Stimulated activated CD4-positive, alpha-beta T cell treated with anti-CD3 and anti-CD28 coated beads, Interleukin-15, amount 100 ng/mL, for 48 hours (primary cell): ENCODE data around the gene RELL1.

Experiments used
- DNase-seq, 2 donors: peaks; one replicate each; pipeline ENCODE4 v3.0.0-alpha.2; 2020; ENCODE audit warnings: low read depth in 2 of 2

RELL1 gene

GRCh38 chr4:37601531-37601930, 84.6 kb downstream of the RELL1 start:
- no peak for DNase-seq

GRCh38 chr4:37599092-37599790, 86.9 kb downstream of the RELL1 start:
- no peak for DNase-seq

GRCh38 chr4:37597034-37597433, 89.1 kb downstream of the RELL1 start:
- DNase-seq = no peak

DNA sequence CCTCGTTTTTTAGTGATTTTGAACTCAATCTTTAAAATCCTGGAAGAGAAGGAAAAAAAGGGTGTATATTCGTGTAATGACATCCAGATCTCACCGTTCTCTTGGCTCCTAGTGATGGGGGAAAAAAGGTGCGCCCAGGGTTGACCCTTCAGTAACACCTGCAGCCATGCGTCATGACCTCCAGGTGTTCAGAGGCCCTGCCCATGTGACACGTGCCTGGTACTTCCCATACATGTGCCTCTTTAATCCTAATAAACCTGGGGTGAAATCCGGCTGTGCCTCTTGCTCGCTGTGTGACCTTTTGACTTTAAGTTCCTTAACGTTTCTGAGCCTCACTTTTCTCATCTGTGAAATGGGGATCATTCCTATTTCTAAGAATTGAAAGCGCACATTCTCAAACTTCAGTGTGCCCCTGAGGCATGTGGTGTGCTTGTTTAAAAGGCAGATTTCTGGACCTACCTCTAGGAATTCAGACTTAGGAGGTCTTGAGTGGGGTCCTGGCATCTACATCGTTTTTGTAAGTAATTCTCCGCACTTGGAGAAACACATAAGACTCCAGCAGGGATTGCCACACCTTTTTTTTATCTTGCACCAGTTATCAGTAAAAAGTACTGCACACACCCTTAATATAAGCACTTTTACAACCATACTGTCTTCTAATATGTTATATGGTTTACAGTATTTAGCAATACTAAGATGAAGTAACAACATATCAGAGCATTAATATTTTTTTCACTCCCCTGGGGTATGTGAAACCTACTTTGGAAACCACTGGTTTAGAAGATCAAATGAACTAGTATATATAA, 90.1 kb downstream of the RELL1 start:
- DNase-seq = no peak

GRCh38 chr4:37594099-37594498, 92.1 kb downstream of the RELL1 start:
- no peak for DNase-seq

DNA sequence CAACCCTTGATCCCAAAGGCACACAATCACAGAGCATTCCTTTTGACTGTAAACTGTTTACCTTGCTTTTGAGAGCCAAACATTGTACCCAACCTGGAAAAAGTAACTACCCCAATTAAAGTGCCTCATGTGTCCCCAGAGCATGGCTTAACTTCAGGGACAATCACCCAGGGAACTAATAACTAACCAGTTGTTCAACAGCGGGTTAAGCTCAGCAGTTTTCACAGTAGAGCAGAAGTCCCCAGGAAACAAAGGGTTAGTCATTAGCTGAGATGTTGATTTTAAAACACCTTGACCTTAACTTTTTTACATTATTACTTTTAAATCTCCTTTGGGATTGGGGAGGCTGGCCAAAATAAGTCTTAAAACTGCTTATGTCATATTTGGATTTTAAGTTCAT, 94.8 kb downstream of the RELL1 start:
- no peak for DNase-seq

DNA sequence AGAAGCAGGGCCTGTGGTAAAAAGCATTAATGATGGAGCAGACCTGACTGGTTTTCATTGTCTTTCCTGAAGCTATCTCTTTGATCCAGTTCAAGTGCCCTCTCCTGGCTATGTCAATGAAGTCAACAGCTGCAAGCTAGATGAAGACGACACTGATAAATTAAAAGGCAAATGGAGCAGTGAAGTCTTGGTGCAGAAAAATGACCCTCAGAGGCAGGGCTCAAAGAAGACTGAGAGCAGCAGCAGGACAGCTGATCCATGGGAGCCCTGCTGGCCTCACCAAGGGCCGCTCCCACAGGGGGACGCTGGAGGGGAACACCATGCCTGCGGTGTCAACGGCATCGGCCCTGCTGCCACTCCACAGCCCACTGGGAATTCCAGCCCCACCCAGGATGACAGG, 96.2 kb downstream of the RELL1 start:
- DNase-seq = no peak

- no peak for DNase-seq
Observed at GRCh38 chr4:37588150-37588549, 98.0 kb downstream of the RELL1 start.

DNA sequence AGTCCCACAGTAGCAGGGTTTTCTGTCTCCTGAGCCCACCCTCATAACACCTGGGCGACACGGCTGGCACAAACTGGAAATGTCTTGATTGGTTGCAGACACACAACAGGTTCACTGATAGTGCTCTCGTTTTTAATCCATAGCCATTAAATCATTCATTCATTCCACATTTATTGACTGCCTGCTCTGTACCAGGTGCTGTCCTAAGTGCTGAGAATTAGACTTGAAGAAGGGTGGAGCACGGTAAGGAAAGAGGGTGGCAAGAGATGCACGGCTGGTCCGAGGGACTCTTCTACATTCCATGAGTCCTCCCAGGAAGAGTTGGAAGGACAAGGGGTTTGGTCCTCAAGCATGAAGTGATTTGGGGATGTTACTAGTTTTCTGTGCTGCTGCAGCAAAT, 100.0 kb downstream of the RELL1 start:
- DNase-seq = no peak

DNA sequence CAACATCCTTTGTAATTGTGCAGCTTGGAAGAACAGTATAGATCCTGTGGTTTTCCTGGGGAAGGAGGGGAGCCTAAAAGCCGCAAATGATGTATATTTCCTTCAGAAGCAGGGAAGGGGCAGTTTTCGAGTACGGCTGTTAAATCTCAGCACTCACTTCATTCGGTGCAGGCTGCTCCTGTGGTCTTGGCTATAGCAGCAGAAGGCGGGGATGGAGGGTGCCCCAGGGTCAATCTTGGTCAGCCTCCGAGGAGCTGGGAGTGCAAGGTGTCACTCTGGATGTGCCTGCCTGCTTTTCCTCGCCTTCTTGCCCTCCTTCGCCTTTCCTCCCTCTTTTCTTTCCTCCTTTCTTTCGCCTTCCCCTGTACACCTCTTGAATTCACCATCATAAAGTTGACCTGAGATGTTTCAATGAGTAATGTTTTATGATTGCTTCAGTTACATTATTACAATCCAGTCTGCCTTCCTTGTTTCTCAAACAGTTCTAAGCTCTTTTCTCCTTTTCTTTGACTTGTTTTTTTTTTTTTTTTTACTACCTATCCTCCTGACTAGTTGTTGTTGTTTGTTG, 101.6 kb downstream of the RELL1 start:
- DNase-seq = no peak

DNA sequence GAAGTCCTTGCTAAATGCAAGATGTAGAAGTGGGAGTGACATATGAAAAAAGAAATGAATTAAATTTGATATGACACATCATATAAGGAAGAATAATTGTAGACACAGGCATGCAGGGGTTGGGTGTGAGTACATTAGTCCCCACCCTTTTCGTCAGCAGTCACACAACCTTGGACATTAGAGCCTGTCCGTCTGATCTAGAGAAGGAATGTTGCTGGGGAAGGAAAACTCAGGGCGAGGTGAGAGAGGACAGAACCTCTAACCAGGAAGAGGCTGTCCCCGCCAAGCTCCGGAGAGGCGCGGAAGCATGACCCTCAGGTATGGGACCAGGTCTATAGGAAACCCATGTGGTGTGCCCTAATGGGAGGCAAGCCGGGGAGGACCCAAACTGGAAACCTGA, 102.1 kb downstream of the RELL1 start:
- no peak for DNase-seq

GRCh38 chr4:37573566-37573965, 112.6 kb downstream of the RELL1 start:
- no peak for DNase-seq

GRCh38 chr4:37568489-37568888, 117.7 kb downstream of the RELL1 start:
- DNase-seq = no peak

- no peak for DNase-seq
Observed at GRCh38 chr4:37567836-37568235, 118.3 kb downstream of the RELL1 start.

DNA sequence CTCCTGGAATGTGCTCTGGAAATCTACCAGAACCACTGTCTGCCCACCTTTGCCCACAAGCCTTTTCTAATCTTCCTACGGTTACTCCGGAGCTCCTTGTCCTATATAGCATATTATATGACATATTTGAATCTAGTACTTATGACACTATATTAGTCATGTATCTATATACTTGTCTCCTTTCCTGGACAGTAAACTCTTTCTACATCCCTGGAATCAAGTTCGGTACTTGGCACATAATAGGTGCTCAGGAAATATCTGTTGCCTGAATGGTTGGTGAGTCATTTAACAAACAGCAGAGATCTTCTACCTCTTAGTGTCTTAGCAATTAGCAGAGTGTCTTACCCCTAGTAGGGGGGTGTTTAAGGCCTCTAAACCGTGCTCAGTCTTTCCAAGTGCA, 123.6 kb downstream of the RELL1 start:
- no peak for DNase-seq

DNA sequence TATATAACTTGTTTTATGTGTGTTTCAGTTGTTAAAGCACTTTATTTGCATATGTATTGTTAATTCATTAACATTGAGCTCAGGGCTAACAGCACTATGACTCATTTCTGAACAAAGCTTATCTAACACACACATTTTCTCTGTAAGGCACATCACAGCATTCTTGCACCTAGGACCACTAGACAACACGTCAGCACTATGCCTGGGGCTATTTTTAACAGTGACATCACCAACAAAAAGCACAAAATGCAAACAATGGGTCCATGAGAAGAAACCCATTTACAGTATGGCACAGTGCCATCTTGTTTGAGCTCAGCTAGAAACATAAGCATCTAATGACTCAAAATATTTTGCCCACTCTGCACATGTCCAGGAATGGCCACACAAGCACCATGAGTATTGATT, 124.4 kb downstream of the RELL1 start:
- DNase-seq = no peak

- no peak for DNase-seq
Observed at GRCh38 chr4:37561196-37561802, 124.9 kb downstream of the RELL1 start.
